WERI-Rb-1 (cell line): ENCODE measurements around the gene PTPRR.
"Not testable (repeated sequence)": the region's sequence is repeated elsewhere in the genome, so short reads cannot be mapped to it uniquely, and the experiment has no call there.

Experiments
- DNase-seq: peaks from one replicate; pipeline ENCODE4 v3.0.0-alpha.2; 2020
- H3K27ac ChIP-seq: fragments of 250-450 bp; sonication (Bioruptor Pico); 2 replicates; pipeline ENCODE4 v1.5.1; 2020; ENCODE audit warnings: mild to moderate bottlenecking, moderate library complexity
- H3K27me3 ChIP-seq: fragments of 250-450 bp; sonication (Bioruptor Pico); 2 replicates; pipeline ENCODE4 v1.5.1; 2021; ENCODE audit warnings: mild to moderate bottlenecking, low read depth, moderate library complexity; ENCODE audit not compliant: insufficient read depth, severe bottlenecking
- H3K36me3 ChIP-seq: fragments of 250-450 bp; sonication (Bioruptor Pico); 2 replicates; pipeline ENCODE4 v1.5.1; 2020; ENCODE audit warnings: mild to moderate bottlenecking, moderate library complexity
- H3K4me3 ChIP-seq: 2 replicates; pipeline ENCODE4 v1.5.1; 2011; ENCODE audit warnings: low read depth, mild to moderate bottlenecking, control low read depth, low read length
- H3K9me3 ChIP-seq: fragments of 250-450 bp; sonication (Bioruptor Pico); 2 replicates; pipeline ENCODE4 v1.5.1; 2021; ENCODE audit warnings: mild to moderate bottlenecking, moderate library complexity; ENCODE audit not compliant: severe bottlenecking
- TF ChIP-seq, protein P1 (sequence below): IDR thresholded peaks from 2 replicates; pipeline ENCODE4 v1.5.1; 2011; ENCODE audit warnings: low read depth, mild to moderate bottlenecking, control low read depth, inconsistent platforms, low read length

PTPRR gene

GRCh38 chr12:70815056-70815455 lies 105.5 kb downstream of the PTPRR start:
- H3K36me3 ChIP-seq: no peaks in the 10 kb centered on the region
- no peak overlapping the region for H3K27ac ChIP-seq
- no peak overlapping the region for H3K4me3 ChIP-seq
- no peaks in the 10 kb centered on the region for H3K9me3 ChIP-seq
- TF ChIP-seq, protein P1, sequence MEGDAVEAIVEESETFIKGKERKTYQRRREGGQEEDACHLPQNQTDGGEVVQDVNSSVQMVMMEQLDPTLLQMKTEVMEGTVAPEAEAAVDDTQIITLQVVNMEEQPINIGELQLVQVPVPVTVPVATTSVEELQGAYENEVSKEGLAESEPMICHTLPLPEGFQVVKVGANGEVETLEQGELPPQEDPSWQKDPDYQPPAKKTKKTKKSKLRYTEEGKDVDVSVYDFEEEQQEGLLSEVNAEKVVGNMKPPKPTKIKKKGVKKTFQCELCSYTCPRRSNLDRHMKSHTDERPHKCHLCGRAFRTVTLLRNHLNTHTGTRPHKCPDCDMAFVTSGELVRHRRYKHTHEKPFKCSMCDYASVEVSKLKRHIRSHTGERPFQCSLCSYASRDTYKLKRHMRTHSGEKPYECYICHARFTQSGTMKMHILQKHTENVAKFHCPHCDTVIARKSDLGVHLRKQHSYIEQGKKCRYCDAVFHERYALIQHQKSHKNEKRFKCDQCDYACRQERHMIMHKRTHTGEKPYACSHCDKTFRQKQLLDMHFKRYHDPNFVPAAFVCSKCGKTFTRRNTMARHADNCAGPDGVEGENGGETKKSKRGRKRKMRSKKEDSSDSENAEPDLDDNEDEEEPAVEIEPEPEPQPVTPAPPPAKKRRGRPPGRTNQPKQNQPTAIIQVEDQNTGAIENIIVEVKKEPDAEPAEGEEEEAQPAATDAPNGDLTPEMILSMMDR: no peak
- no peak for DNase-seq
- no peaks in the 10 kb centered on the region for H3K27me3 ChIP-seq

GRCh38 chr12:70813559-70813958 lies 107.0 kb downstream of the PTPRR start:
- TF ChIP-seq, protein P1: no peak
- H3K27me3 ChIP-seq: no peaks in the 10 kb centered on the region
- DNase-seq: no peak
- H3K27ac ChIP-seq: no peak overlapping the region
- no peaks in the 10 kb centered on the region for H3K36me3 ChIP-seq
- no peak overlapping the region for H3K4me3 ChIP-seq
- no peaks in the 10 kb centered on the region for H3K9me3 ChIP-seq

DNA sequence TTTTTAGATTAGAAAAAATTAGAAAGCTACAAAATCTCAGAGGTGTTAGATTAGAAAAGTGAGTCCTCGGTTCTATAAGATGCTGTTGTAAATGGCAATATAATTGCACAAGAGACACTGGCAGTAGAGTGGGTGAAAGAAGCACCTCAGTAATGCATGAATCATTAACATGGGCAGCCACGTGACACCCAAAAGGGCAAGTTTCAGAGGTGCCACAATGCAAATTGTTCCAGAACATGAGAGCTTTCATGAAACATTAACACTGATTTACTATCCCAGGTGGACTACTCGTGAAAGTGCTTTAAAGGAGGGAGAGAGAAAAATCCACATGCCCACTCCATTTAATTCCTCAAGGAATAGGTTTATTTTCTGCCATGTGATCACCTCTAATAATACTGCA lies 108.4 kb downstream of the PTPRR start:
- TF ChIP-seq, protein P1: no peak
- H3K9me3 ChIP-seq: no peaks in the 10 kb centered on the region
- DNase-seq: no peak
- H3K36me3 ChIP-seq: no peaks in the 10 kb centered on the region
- no peak overlapping the region for H3K27ac ChIP-seq
- no peak overlapping the region for H3K4me3 ChIP-seq
- H3K27me3 ChIP-seq: no peaks in the 10 kb centered on the region

GRCh38 chr12:70809887-70810286 lies 110.7 kb downstream of the PTPRR start:
- TF ChIP-seq, protein P1: no peak
- Histone ChIP-seq H3K27ac (no peak overlapping the region), H3K9me3 (no peaks in the 10 kb centered on the region), H3K36me3 (no peaks in the 10 kb centered on the region), H3K4me3 (no peak overlapping the region), H3K27me3 (no peaks in the 10 kb centered on the region)
- no peak for DNase-seq

DNA sequence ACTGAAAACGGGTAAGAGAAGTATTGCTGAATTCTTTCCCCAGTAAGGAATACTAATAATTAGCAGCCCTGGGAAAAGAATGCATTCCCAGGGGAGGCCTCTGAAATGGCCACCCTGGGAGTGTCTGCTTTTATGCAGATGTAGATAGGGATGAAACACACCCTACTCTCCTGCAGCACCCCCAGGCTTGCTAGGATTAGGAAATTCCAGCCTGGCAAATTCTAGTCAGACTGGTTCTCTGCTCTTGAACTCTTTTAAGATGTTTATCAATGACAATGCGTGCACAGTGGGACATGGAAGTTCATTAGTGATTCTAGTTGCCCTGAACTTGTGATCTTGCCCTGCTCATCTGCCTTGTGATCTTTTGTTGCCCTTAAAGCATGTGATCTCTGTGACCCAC lies 112.5 kb downstream of the PTPRR start:
- not testable (repeated sequence) for DNase-seq, H3K9me3 ChIP-seq, H3K27me3 ChIP-seq, H3K27ac ChIP-seq, H3K36me3 ChIP-seq, H3K4me3 ChIP-seq

GRCh38 chr12:70806827-70807226 lies 113.7 kb downstream of the PTPRR start:
- TF ChIP-seq, protein P1: no peak
- Histone ChIP-seq H3K4me3 (no peak overlapping the region), H3K27me3 (no peaks in the 10 kb centered on the region), H3K27ac (no peak overlapping the region), H3K9me3 (no peaks in the 10 kb centered on the region), H3K36me3 (no peaks in the 10 kb centered on the region)
- no peak for DNase-seq
